ENCODE data around the gene TAMM41.
A peak's percentile ranks its signal among the peaks of the same experiment; 100 is the strongest.

Gene TAMM41

DNA sequence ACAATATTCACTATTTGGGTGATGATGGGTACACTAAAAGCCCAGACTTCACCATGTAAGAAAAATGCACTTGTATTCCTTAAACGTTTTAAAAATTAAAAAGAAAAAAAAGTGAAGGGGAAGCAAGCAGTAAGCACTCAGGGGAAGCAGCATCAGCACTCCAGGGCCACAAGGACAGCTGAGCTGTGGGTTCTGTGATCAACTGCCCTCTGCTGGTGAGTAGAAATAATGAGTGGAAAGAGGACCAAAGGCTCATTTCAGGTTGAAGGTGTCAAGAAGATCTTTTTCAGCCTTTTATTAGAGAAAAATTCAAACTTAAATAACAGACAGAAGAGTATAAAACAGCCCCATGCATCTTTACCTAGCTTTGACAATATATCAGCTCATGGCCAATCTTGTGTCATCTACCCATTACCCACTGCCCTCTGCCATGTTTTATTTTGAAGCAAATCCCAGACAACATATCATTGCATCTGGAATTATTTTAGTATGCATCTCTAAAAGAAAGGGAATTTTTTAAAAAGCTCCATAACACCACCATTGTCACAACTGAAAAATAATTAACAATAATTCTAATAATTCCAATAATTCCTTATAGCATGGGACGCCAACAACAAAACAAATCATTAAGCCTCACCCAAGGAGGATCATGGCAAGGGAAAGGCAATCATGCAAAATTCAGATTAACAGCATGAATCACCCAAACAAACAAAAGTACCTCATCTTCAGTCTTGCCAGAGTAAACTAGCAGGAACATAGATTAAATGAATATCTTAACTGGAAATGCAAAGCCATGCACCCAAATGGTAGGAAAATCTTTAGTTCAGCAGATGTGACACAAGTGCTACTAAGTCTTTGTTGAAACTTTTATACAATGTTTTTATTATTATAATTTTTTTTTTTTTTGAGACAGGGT, 42.5 kb downstream of the TAMM41 start:
- ATAC-seq (replicated peaks; ENCODE audit: extremely low read depth, poor library complexity, severe bottlenecking) (no peak), DNase-seq (ENCODE audit: low spot score in 2 of 2) (peak in 1 of 2 donors; percentile 11)
- H3K9me3 Mint-ChIP-seq: peaks cover 13% of the 10 kb centered on the region
- H3K4me1 Mint-ChIP-seq: peaks cover 8% of the 10 kb centered on the region
- no peaks in the 10 kb centered on the region for H3K27me3 Mint-ChIP-seq
- H3K27ac Mint-ChIP-seq (ENCODE audit: low read depth): no peak overlapping the region
- no peak overlapping the region for H3K4me3 Mint-ChIP-seq
- peaks cover 47% of the 10 kb centered on the region for H3K36me3 Mint-ChIP-seq (ENCODE audit: insufficient read depth)

DNA sequence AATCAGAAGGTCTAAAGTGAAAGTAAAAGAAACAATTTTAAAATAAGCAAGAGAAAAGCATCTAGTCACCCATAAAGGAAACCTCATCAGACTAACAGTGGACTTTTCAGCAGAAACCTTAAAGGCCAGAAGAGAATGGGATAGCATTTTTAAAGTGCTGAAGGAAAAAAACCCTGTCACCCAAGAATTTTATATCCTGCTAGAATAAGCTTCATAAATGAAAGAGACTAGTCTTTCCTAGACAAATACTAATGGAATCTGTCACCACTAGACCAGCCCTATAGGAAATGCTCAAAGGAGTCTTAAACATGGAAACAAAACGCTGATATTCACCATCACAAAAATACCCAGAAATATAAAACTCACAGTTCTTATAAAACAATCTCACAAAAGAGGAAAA, 46.9 kb downstream of the TAMM41 start:
- no peaks in the 10 kb centered on the region for H3K27me3 Mint-ChIP-seq
- no peak overlapping the region for H3K27ac Mint-ChIP-seq (ENCODE audit: low read depth)
- peaks cover 32% of the 10 kb centered on the region for H3K36me3 Mint-ChIP-seq (ENCODE audit: insufficient read depth)

DNA sequence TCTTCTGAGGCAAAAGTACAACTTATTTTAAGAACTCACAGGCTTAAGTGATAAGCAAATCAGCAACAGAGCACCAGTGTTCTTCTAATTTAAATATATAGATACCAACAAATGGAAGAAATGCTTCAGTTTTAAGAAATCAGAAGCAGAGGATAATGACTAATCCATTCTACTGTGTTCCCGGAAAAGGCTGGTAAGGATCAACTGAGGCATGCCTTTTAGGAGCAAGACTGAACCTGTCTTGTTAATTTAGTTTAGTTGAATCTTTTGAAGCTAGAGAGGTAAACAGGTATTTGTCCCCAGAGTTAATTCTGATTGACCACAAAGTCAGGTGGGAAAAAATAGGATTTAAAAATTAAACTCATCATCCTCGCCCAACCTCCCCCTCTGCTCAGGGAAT, 51.8 kb downstream of the TAMM41 start:
- H3K27me3 Mint-ChIP-seq: no peaks in the 10 kb centered on the region
- no peak overlapping the region for H3K27ac Mint-ChIP-seq (ENCODE audit: low read depth)
- H3K4me3 Mint-ChIP-seq: no peak overlapping the region
- DNase-seq (ENCODE audit: low spot score in 2 of 2) (no peak), ATAC-seq (replicated peaks; ENCODE audit: extremely low read depth, poor library complexity, severe bottlenecking) (no peak)
- H3K4me1 Mint-ChIP-seq: peaks cover 30% of the 10 kb centered on the region
- H3K36me3 Mint-ChIP-seq (ENCODE audit: insufficient read depth): peaks cover 30% of the 10 kb centered on the region
- H3K9me3 Mint-ChIP-seq: peaks cover 6% of the 10 kb centered on the region

More for the DNA sequence above, 46.9 kb downstream of the TAMM41 start:
- ATAC-seq (replicated peaks; ENCODE audit: extremely low read depth, poor library complexity, severe bottlenecking) (no peak), DNase-seq (ENCODE audit: low spot score in 2 of 2) (no peak)
- Mint-ChIP-seq H3K4me3 (no peak overlapping the region), H3K9me3 (peaks cover 13% of the 10 kb centered on the region), H3K4me1 (peaks cover 32% of the 10 kb centered on the region)

DNA sequence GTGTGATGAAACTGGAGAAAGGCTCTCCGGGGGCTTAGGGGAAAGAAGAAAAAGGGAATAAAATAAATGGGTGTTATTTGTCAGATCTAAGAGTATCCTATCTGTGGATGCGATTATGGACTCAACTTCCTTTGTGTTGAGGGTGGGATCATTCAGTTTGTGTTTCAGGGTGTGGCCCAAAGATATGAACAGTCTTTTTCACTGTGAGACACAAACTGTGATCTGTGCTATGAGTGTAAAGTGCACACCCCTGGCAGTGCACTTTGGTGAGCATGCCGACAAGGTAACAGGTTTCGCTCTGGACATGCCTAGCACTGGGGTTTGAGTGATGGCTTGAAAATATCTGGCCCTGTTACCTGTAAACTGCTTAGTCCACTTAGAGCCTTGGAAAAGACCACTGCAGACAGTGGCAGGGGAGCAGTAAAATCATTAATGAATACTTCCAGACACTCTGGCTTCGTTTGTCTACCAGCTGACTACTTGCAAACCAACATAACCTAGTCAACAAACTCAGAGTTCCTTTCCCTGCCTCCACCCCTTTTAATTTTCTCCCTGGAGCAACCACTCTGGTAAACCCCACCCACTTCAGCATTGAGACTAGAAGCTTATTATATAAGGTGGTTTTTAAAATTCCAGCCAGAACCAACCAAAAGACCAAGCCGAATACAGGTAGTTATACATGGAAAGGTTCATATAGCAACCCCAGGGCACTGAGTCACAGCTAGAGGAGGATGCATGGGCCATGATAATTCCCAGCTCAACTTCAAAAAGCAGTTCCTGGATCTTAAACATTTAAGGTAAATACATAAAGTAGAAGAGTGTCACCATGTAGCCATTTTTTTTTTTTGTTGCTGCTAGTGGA, 55.1 kb downstream of the TAMM41 start:
- no peak for ATAC-seq (replicated peaks; ENCODE audit: extremely low read depth, poor library complexity, severe bottlenecking)
- Mint-ChIP-seq H3K27ac (ENCODE audit: low read depth) (no peak overlapping the region), H3K27me3 (no peaks in the 10 kb centered on the region), H3K4me1 (peaks cover 9% of the 10 kb centered on the region), H3K36me3 (ENCODE audit: insufficient read depth) (peaks cover 19% of the 10 kb centered on the region), H3K9me3 (no peaks in the 10 kb centered on the region), H3K4me3 (no peak overlapping the region)
- no peak for DNase-seq (ENCODE audit: low spot score in 2 of 2)

DNA sequence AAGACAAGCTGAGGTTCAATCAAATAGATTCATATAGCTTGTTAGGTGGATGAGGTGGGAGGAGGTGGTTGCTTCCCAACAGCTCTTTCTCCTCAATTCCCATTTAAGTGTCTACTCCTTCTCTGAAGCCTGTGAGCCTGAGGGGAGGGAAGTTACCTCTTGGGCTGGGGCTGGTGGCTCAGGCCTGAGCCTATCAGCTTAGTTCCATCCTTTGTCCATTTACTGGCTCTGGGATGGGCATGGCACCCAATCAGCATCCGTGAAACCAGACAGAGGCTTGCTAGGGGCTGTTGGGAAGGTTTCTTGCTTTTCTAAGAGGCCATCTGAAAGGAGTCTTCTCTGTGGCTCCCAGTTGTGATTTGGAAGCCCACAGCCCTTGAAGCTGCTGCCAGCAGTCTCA, 57.3 kb downstream of the TAMM41 start:
- Mint-ChIP-seq H3K27ac (ENCODE audit: low read depth) (no peak overlapping the region), H3K27me3 (no peaks in the 10 kb centered on the region), H3K9me3 (no peaks in the 10 kb centered on the region), H3K36me3 (ENCODE audit: insufficient read depth) (peaks cover 19% of the 10 kb centered on the region), H3K4me1 (peaks cover 13% of the 10 kb centered on the region), H3K4me3 (no peak overlapping the region)
- no peak for DNase-seq (ENCODE audit: low spot score in 2 of 2)
- no peak for ATAC-seq (replicated peaks; ENCODE audit: extremely low read depth, poor library complexity, severe bottlenecking)

DNA sequence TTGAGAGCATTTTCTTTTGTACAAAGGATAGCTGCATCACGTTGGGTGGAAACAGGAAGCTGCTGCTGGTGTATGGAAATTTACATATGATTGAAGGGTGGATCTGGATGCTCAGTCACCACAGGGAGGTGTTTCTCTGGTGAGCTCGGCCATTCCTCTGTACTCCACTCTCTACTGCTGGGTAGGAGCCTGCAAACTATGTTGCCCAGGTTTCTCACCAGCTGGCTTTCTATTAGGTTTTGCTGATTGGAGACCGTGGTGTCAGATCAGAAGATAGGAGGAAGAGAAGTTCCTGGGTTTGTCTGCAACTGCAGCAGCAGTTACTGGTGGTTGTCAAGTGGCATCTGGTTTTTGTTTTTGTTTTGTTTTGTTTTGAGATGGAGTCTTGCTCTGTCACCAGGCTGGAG, 61.7 kb downstream of the TAMM41 start:
- Mint-ChIP-seq H3K27ac (ENCODE audit: low read depth) (peak overlapping the region; percentile 41), H3K4me1 (peaks cover 13% of the 10 kb centered on the region), H3K9me3 (no peaks in the 10 kb centered on the region), H3K27me3 (no peaks in the 10 kb centered on the region), H3K4me3 (peak overlapping the region; percentile 45), H3K36me3 (ENCODE audit: insufficient read depth) (peaks cover 8% of the 10 kb centered on the region)
- ATAC-seq (replicated peaks; ENCODE audit: extremely low read depth, poor library complexity, severe bottlenecking): peak; percentile 69
- DNase-seq (ENCODE audit: low spot score in 2 of 2): no peak

DNA sequence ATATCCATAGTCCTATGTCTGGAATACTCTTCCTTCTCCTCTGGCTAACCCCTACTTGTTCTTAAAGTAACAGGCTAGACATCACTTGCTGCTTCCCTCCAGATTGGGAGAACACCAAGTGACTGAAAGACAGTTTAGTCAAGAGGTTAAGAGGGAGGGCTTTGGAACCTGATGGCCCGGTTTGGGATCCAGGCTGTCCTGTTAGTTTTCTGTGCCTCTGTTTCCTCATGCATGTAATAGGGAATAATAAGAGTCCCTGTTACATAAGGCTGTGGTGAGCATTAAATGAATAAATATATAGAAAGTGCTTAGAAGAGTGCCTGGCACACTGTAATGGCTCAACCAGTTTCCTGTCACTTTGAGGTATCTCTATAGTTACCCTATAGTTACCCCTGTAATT, 66.3 kb downstream of the TAMM41 start:
- Mint-ChIP-seq H3K4me1 (peaks cover 6% of the 10 kb centered on the region), H3K27ac (ENCODE audit: low read depth) (no peak overlapping the region), H3K36me3 (ENCODE audit: insufficient read depth) (peaks cover 7% of the 10 kb centered on the region), H3K4me3 (no peak overlapping the region), H3K27me3 (no peaks in the 10 kb centered on the region), H3K9me3 (no peaks in the 10 kb centered on the region)
- DNase-seq (ENCODE audit: low spot score in 2 of 2) (no peak), ATAC-seq (replicated peaks; ENCODE audit: extremely low read depth, poor library complexity, severe bottlenecking) (no peak)

DNA sequence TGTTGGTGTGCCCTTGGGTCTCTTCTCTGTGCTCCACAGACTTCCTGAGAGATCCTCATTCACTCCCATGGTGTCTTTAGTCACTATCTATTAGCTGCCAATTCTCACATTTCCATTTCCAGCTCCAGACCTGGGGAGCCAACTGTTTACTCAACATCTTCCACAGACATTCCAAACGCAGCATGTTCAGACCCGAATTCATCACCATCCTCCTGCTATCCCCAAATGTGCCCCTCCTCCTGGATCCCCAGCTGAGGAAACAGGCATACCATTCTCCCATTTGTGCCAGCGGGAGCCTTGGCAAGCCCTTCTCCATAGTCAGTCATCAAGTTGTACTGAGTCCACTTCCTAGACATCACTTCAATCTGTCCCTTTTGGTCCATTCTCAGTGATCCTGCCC, 67.1 kb downstream of the TAMM41 start:
- peaks cover 7% of the 10 kb centered on the region for H3K36me3 Mint-ChIP-seq (ENCODE audit: insufficient read depth)
- H3K4me3 Mint-ChIP-seq: no peak overlapping the region
- ATAC-seq (replicated peaks; ENCODE audit: extremely low read depth, poor library complexity, severe bottlenecking) (no peak), DNase-seq (ENCODE audit: low spot score in 2 of 2) (no peak)
- H3K27me3 Mint-ChIP-seq: no peaks in the 10 kb centered on the region
- H3K9me3 Mint-ChIP-seq: no peaks in the 10 kb centered on the region
- no peak overlapping the region for H3K27ac Mint-ChIP-seq (ENCODE audit: low read depth)
- no peaks in the 10 kb centered on the region for H3K4me1 Mint-ChIP-seq

DNA sequence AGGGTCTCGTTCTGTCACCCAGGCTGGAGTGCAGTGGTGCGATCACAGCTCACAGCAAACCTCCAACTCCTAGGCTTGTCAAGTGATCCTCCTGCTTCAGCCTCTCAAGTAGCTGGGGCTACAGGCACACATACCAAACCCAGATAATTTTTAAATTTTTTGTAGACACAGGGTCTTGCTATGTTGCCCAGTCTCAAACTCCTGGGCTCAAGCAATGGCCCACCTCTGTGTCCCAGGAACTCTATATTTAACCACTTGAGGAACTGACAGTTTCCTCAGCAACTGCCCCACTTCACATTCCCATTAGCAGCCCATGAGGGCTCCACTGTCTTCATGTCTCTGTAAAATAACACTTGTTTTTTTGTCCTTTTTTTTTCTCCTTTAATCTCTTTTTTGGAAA, 68.4 kb downstream of the TAMM41 start:
- no peaks in the 10 kb centered on the region for H3K9me3 Mint-ChIP-seq
- H3K27ac Mint-ChIP-seq (ENCODE audit: low read depth): no peak overlapping the region
- ATAC-seq (replicated peaks; ENCODE audit: extremely low read depth, poor library complexity, severe bottlenecking) (no peak), DNase-seq (ENCODE audit: low spot score in 2 of 2) (no peak)
- no peak overlapping the region for H3K4me3 Mint-ChIP-seq
- no peaks in the 10 kb centered on the region for H3K4me1 Mint-ChIP-seq
- no peaks in the 10 kb centered on the region for H3K27me3 Mint-ChIP-seq
- peaks cover 4% of the 10 kb centered on the region for H3K36me3 Mint-ChIP-seq (ENCODE audit: insufficient read depth)

DNA sequence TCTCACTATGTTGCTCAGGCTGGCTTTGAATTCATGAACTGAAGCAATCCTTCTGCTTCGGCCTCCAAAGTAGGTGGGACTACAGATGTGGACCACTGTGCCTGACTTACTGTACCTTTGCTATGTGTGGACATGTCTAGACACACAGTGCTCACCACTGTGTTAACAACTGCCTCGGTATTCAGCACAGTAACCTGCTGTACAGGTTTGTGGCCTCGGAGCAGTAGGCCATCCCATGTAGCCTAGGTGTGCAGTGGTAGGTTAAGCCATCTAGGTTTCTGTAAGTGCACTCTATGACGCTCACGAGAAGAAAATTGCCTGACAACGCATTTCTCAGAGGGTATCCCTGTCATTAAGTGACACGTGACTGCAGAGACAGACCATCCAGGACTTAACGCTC, 70.3 kb downstream of the TAMM41 start:
- Mint-ChIP-seq H3K4me1 (peaks cover under 1% of the 10 kb centered on the region), H3K27ac (ENCODE audit: low read depth) (no peak overlapping the region), H3K9me3 (no peaks in the 10 kb centered on the region), H3K36me3 (ENCODE audit: insufficient read depth) (peaks cover 4% of the 10 kb centered on the region), H3K4me3 (no peak overlapping the region), H3K27me3 (no peaks in the 10 kb centered on the region)
- ATAC-seq (replicated peaks; ENCODE audit: extremely low read depth, poor library complexity, severe bottlenecking) (no peak), DNase-seq (ENCODE audit: low spot score in 2 of 2) (no peak)

DNA sequence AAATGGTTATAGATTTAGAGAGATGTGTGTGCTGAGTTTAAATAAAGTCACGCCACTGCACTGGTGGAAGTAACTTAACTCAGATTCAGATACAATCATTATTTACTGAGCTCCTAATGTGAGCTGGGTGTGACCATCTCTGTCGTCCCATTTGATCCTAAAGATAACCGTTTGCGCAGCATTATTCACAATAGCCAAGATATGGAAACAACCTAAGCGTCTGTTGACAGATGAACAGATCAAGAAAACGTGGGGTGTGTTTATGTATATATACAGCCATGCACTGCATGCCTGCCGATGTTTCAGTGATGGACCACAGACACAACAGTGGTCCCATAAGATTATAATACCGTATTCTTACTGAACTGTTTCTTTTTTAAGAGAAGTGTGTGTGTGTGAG, 71.2 kb downstream of the TAMM41 start:
- Mint-ChIP-seq H3K9me3 (no peaks in the 10 kb centered on the region), H3K4me1 (peaks cover 9% of the 10 kb centered on the region), H3K4me3 (no peak overlapping the region), H3K36me3 (ENCODE audit: insufficient read depth) (peaks cover 4% of the 10 kb centered on the region), H3K27me3 (no peaks in the 10 kb centered on the region), H3K27ac (ENCODE audit: low read depth) (no peak overlapping the region)
- ATAC-seq (replicated peaks; ENCODE audit: extremely low read depth, poor library complexity, severe bottlenecking) (no peak), DNase-seq (ENCODE audit: low spot score in 2 of 2) (no peak)

DNA sequence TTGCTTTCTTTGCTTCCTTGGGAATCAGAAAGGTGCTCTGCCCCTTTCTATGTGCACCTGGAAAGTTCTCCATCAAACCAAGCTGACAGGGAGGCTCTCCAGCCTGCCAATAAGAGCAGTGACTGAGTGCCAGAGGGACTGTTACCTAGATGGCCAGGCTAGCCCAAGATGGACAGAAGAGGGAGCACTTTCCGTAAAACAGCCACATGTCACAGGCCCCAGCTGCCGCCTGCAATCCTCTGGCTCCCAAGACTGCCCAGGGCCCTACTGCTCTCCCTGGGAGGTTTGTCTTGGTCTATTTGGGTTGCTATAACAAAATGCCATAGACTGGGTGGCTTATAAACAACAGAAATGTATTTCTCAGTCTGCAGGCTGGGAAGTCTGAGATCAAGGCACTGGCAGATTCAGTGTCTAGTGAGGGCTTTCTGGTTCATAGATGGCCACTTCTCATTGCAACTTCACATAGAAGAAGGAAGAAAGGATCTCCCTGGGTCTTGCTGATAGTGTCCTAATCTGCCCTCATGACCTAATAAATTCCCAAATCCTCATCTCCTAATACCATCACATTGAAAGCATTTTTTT, 72.3 kb downstream of the TAMM41 start:
- ATAC-seq (replicated peaks; ENCODE audit: extremely low read depth, poor library complexity, severe bottlenecking) (no peak), DNase-seq (ENCODE audit: low spot score in 2 of 2) (no peak)
- Mint-ChIP-seq H3K27me3 (no peaks in the 10 kb centered on the region), H3K36me3 (ENCODE audit: insufficient read depth) (peaks cover 4% of the 10 kb centered on the region), H3K27ac (ENCODE audit: low read depth) (no peak overlapping the region), H3K4me3 (no peak overlapping the region), H3K9me3 (no peaks in the 10 kb centered on the region), H3K4me1 (peaks cover 19% of the 10 kb centered on the region)

Data from central memory CD8-positive, alpha-beta T cell (primary cell).